HepG2 (cell line): ENCODE data around the gene SCIN. TPM values are rescaled to one million over a fixed set of nuclear protein-coding genes. Genes with fewer than 3 reads are reported as not detected.

Experiments
- BRF2 ChIP-seq: sonication (generic); formaldehyde crosslinking; IDR thresholded peaks from 2 replicates; pipeline ENCODE4 v1.8.1; 2022; ENCODE audit warnings: mild to moderate bottlenecking, missing genetic modification reagents
- CBX2 ChIP-seq, 2 experiments: fragments of 200-600 bp in 1 of 2; sonication (generic); formaldehyde crosslinking in 1 of 2; IDR thresholded peaks; 2 replicates each; pipeline versions ENCODE4 v1.7.0 to v1.8.1; 2018 to 2022; ENCODE audit warnings: low read depth in 2 of 2, low read length in 1 of 2, mild to moderate bottlenecking in 1 of 2, missing genetic modification reagents in 1 of 2
- CEBPG ChIP-seq: IDR thresholded peaks from 2 replicates; pipeline ENCODE4 v1.6.1; 2016
- EHMT2 ChIP-seq: fragments of 200-600 bp; sonication (generic); IDR thresholded peaks from 2 replicates; pipeline ENCODE4 v1.7.0; 2017; ENCODE audit warnings: antibody characterized with exemption, low read depth, low read length, borderline replicate concordance
- HOXA3 ChIP-seq: sonication (generic); formaldehyde crosslinking; IDR thresholded peaks from 2 replicates; pipeline ENCODE4 v1.5.0; 2020; ENCODE audit warnings: missing genetic modification reagents
- IKZF5 ChIP-seq: IDR thresholded peaks from 2 replicates; pipeline ENCODE4 v1.6.1; 2018; ENCODE audit warnings: missing genetic modification reagents, mild to moderate bottlenecking, missing compliant biosample characterization
- JDP2 ChIP-seq: sonication (generic); formaldehyde crosslinking; IDR thresholded peaks from 2 replicates; pipeline ENCODE4 v1.8.1; 2022; ENCODE audit warnings: missing genetic modification reagents, borderline replicate concordance
- PAF1 ChIP-seq: IDR thresholded peaks from 2 replicates; pipeline ENCODE4 v1.6.1; 2016; ENCODE audit warnings: missing genetic modification reagents, missing compliant biosample characterization
- STAG1 ChIP-seq: sonication (generic); formaldehyde crosslinking; IDR thresholded peaks from 2 replicates; pipeline ENCODE4 v1.4.0; 2020; ENCODE audit warnings: missing genetic modification reagents
- SYNCRIP ChIP-seq: fragments of 200-400 bp; formaldehyde crosslinking; IDR thresholded peaks from 2 replicates; pipeline ENCODE4 v1.6.1; 2018; ENCODE audit warnings: mild to moderate bottlenecking, low read depth, low read length; ENCODE audit not compliant: insufficient read depth
- THAP11 ChIP-seq: IDR thresholded peaks from 2 replicates; pipeline ENCODE4 v1.6.1; 2016; ENCODE audit warnings: missing biosample characterization, missing genetic modification reagents
- TRAFD1 ChIP-seq: sonication (generic); formaldehyde crosslinking; IDR thresholded peaks from 2 replicates; pipeline ENCODE4 v1.5.1; 2020; ENCODE audit warnings: missing genetic modification reagents, mild to moderate bottlenecking, borderline replicate concordance
- ZBTB46 ChIP-seq: sonication (generic); formaldehyde crosslinking; IDR thresholded peaks from 2 replicates; pipeline ENCODE4 v1.4.0; 2020; ENCODE audit warnings: mild to moderate bottlenecking, missing genetic modification reagents, borderline replicate concordance
- ZBTB7B ChIP-seq: sonication (generic); formaldehyde crosslinking; IDR thresholded peaks from 2 replicates; pipeline ENCODE4 v1.4.0; 2020; ENCODE audit warnings: missing genetic modification reagents
- ZKSCAN5 ChIP-seq: sonication (generic); formaldehyde crosslinking; IDR thresholded peaks from 2 replicates; pipeline ENCODE4 v1.5.1; 2020; ENCODE audit warnings: mild to moderate bottlenecking, missing genetic modification reagents
- ZNF20 ChIP-seq: sonication (generic); formaldehyde crosslinking; IDR thresholded peaks from 2 replicates; pipeline ENCODE4 v1.4.0; 2020; ENCODE audit warnings: mild to moderate bottlenecking, moderate library complexity, missing genetic modification reagents
- ZNF263 ChIP-seq: sonication (generic); formaldehyde crosslinking; IDR thresholded peaks from 2 replicates; pipeline ENCODE4 v1.4.0; 2020; ENCODE audit warnings: missing genetic modification reagents
- ZNF546 ChIP-seq: sonication (generic); formaldehyde crosslinking; conservative IDR thresholded peaks from 2 replicates; pipeline ENCODE4 v1.8.1; 2023; ENCODE audit warnings: mild to moderate bottlenecking, missing genetic modification reagents
- ZNF556 ChIP-seq: sonication (generic); formaldehyde crosslinking; IDR thresholded peaks from 2 replicates; pipeline ENCODE4 v1.4.0; 2020; ENCODE audit warnings: mild to moderate bottlenecking, missing genetic modification reagents, borderline replicate concordance
- ZNF574 ChIP-seq: sonication (generic); formaldehyde crosslinking; IDR thresholded peaks from 2 replicates; pipeline ENCODE4 v1.4.0; 2020; ENCODE audit warnings: missing genetic modification reagents
- ZNF607 ChIP-seq: sonication (generic); formaldehyde crosslinking; IDR thresholded peaks from 2 replicates; pipeline ENCODE4 v1.5.1; 2020; ENCODE audit warnings: missing genetic modification reagents, mild to moderate bottlenecking, borderline replicate concordance
- polyA plus RNA-seq, 8 experiments: library from polyadenylated mRNA; depleted of rRNA in 3 of 8; stranded (reverse) in 7 of 8; unstranded in 1 of 8; fragments of >200 nt; fragmentation: Illumina TruSeq in 4 of 8; extraction: Trizol in 4 of 8; gene quantifications; 2 replicates each; pipeline versions ENCODE4 v1.2.1 to v1.2.3, GENCODE V29; 2011 to 2016; ENCODE audit warnings: low read depth in 4 of 8, missing spikeins in 1 of 8, mixed read lengths in 1 of 8; ENCODE audit not compliant: insufficient read depth in 1 of 8
- total RNA-seq, 5 experiments: library from RNA; depleted of rRNA; stranded (reverse); fragments of >200 nt; fragmentation: Illumina TruSeq; extraction: Trizol; gene quantifications; 2 replicates each; pipeline ENCODE4 v1.2.3, GENCODE V29; 2016; ENCODE audit warnings: low read depth in 1 of 5

SCIN gene
- total and polyA plus RNA-seq, 2 of the 13 experiments (the other 11 are each of a cell fraction or from before 2014, with no cell fraction given): not detected

GRCh38 chr7:12640299-12641096 is 70.0 kb downstream of the SCIN start (continued):
- TF ChIP-seq ZNF574 (no peak; the same call in 1 of the 2 replicates), ZNF607 (CRISPR knock-in tag) (no peak), EHMT2 (peak; percentile 87; the same call in 1 of the 2 replicates), ZNF546 (CRISPR knock-in tag) (no peak), SYNCRIP (no peak), ZNF20 (CRISPR knock-in tag) (no peak), PAF1 (no peak), HOXA3 (no peak), ZNF556 (0 out of 2 replicates have a peak, but pooled peaks have one; percentile 41), CBX2 (IDR thresholded peaks at IDR 0.05; ENCODE audit: low read depth, low read length) (no peak), CBX2 (CRISPR knock-in tag; IDR thresholded peaks at IDR 0.05; ENCODE audit: low read depth) (no peak), BRF2 (CRISPR knock-in tag) (no peak), ZNF263 (no peak), CEBPG (CRISPR knock-in tag) (peak; percentile 10; the same call in 1 of the 2 replicates), ZBTB7B (CRISPR knock-in tag) (peak; percentile 28; the same call in 1 of the 2 replicates), TRAFD1 (CRISPR knock-in tag) (no peak), JDP2 (CRISPR knock-in tag) (no peak), ZKSCAN5 (CRISPR knock-in tag) (no peak), STAG1 (CRISPR knock-in tag) (no peak), IKZF5 (0 out of 2 replicates have a peak, but pooled peaks have one; percentile 33), THAP11 (CRISPR knock-in tag) (no peak; the same call in 1 of the 2 replicates), ZBTB46 (no peak)
